Activated naive CD8-positive, alpha-beta T cell (primary cell): ENCODE data around the gene GHRHR.

ENCODE experiments used
- H3K27ac Mint-ChIP-seq: one replicate; pipeline ENCODE4 v1.8.0; 2021; ENCODE audit warnings: mixed read lengths
- H3K27me3 Mint-ChIP-seq: one replicate; pipeline ENCODE4 v1.8.0; 2021; ENCODE audit warnings: mixed read lengths
- H3K36me3 Mint-ChIP-seq: one replicate; pipeline ENCODE4 v1.8.0; 2021; ENCODE audit warnings: mixed read lengths
- H3K4me1 Mint-ChIP-seq: one replicate; pipeline ENCODE4 v1.8.0; 2021; ENCODE audit warnings: low read depth, mixed read lengths
- H3K4me3 Mint-ChIP-seq: one replicate; pipeline ENCODE4 v1.8.0; 2021; ENCODE audit warnings: mild to moderate bottlenecking, mixed read lengths
- H3K9me3 Mint-ChIP-seq: one replicate; pipeline ENCODE4 v1.8.0; 2021; ENCODE audit warnings: low read depth, mixed read lengths

Gene GHRHR

DNA sequence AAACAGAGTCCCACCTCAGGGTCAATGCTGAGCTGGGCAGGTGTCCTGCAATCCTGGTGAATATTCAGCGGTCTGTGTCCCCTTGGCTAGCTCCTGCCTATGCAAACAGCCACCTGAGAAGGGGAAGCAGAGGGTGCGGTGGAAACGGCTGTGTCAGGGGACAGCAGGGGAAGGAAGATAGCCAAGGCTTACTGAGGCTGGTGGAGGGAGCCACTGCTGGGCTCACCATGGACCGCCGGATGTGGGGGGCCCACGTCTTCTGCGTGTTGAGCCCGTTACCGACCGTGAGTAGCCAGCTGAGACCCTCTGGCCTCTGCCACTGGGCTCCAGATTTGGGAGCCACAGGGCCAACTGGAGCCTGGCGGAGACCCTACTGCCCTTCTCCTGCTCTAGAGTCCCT lies at the start of gene GHRHR:
Gene GHRHR (plus strand): TSS at position 112 of the 400 bp plus-strand sequence. CDS start 116 bp downstream, at position 228.
- Mint-ChIP-seq H3K9me3 (no peaks in the 10 kb centered on the region), H3K4me1 (no peaks in the 10 kb centered on the region), H3K36me3 (no peaks in the 10 kb centered on the region), H3K4me3 (no peak within 1 kb of the TSS), H3K27me3 (peaks cover 7% of the 10 kb centered on the region), H3K27ac (no peak within 1 kb of the TSS)

DNA sequence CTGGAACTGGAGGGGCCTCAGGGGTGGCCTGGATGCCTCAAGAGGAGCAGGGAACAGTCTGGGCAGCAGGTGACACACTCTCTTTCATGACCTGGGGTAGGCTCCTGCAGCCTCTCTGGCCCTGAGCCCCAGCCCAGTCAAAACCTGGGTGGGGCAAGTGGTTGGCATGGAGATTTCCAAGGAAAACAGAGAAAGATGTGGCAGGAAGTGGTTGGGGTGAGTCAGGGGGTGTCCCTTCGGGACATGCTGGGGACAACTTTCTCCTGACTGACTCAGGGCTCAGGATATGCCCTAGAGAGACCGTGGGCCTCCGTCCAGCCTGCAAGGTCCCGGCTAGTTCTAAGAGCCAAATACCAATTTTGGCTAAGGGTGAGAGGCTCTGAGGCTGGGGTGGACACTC lies 49.2 kb upstream of the GHRHR start:
- no peaks in the 10 kb centered on the region for H3K27me3 Mint-ChIP-seq
- H3K9me3 Mint-ChIP-seq, result no peaks in the 10 kb centered on the region
- H3K27ac Mint-ChIP-seq, result no peak overlapping the region
- no peak overlapping the region for H3K4me3 Mint-ChIP-seq
- H3K36me3 Mint-ChIP-seq, result no peaks in the 10 kb centered on the region
- no peaks in the 10 kb centered on the region for H3K4me1 Mint-ChIP-seq

GRCh38 chr7:30915005-30915601 lies 48.6 kb upstream of the GHRHR start:
- H3K4me3 Mint-ChIP-seq, result no peak overlapping the region
- no peak overlapping the region for H3K27ac Mint-ChIP-seq
- H3K27me3 Mint-ChIP-seq, result no peaks in the 10 kb centered on the region
- no peaks in the 10 kb centered on the region for H3K36me3 Mint-ChIP-seq
- H3K4me1 Mint-ChIP-seq, result no peaks in the 10 kb centered on the region
- no peaks in the 10 kb centered on the region for H3K9me3 Mint-ChIP-seq

DNA sequence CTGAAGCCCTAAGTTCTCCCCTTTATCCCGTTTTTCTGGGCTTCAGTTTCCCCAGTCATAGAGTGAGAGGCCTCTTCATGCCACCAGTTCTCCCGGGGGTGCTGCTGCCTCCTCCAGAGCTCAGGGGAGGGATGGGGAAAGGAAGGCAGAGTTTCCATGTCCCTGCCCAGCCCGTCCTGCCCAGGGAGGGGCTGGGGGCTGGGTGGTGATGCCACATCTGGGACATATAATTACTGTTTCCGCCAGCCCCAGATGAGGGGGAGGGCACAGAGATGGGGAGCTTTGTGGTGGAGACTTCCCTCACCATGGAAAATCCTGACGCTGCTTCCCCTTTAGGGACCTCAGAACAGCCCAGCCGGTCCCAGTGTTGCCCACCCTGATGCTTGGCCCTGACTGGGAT lies 48.0 kb upstream of the GHRHR start:
- Mint-ChIP-seq H3K4me3 (no peak overlapping the region), H3K27ac (no peak overlapping the region), H3K36me3 (no peaks in the 10 kb centered on the region), H3K9me3 (no peaks in the 10 kb centered on the region), H3K27me3 (no peaks in the 10 kb centered on the region), H3K4me1 (no peaks in the 10 kb centered on the region)

- Mint-ChIP-seq H3K4me3 (no peak overlapping the region), H3K27me3 (no peaks in the 10 kb centered on the region), H3K36me3 (no peaks in the 10 kb centered on the region), H3K27ac (no peak overlapping the region), H3K9me3 (no peaks in the 10 kb centered on the region), H3K4me1 (no peaks in the 10 kb centered on the region)
Measured at GRCh38 chr7:30916255-30916654, 47.5 kb upstream of the GHRHR start.

GRCh38 chr7:30916767-30917166 lies 47.0 kb upstream of the GHRHR start:
- H3K27ac Mint-ChIP-seq, result no peak overlapping the region
- H3K36me3 Mint-ChIP-seq, result no peaks in the 10 kb centered on the region
- H3K9me3 Mint-ChIP-seq, result no peaks in the 10 kb centered on the region
- H3K27me3 Mint-ChIP-seq, result no peaks in the 10 kb centered on the region
- no peaks in the 10 kb centered on the region for H3K4me1 Mint-ChIP-seq
- no peak overlapping the region for H3K4me3 Mint-ChIP-seq

- H3K4me1 Mint-ChIP-seq, result no peaks in the 10 kb centered on the region
- no peak overlapping the region for H3K27ac Mint-ChIP-seq
- H3K27me3 Mint-ChIP-seq, result no peaks in the 10 kb centered on the region
- no peaks in the 10 kb centered on the region for H3K36me3 Mint-ChIP-seq
- H3K9me3 Mint-ChIP-seq, result no peaks in the 10 kb centered on the region
- H3K4me3 Mint-ChIP-seq, result no peak overlapping the region
Measured at GRCh38 chr7:30917216-30917893, 46.4 kb upstream of the GHRHR start.

DNA sequence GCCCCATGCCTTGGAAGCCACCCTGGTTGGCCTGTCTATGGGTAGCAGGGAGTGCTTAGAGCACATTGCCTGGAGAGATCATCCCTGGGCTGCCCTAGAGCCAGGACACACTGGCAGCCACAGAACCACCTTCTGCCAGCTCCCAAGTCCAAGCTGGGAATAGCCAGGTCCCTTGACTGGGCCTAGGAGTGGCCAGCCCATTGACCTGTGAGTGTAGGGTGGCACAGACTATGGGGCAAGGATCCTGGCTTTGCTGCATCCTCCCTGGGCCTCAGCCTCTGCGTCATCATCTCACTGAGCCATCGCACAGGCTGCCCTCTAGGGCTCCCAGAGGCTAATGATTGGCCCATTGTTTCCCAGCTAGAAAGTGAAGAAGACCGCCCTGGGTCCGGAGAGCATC lies 45.1 kb upstream of the GHRHR start:
- Mint-ChIP-seq H3K27ac (no peak overlapping the region), H3K4me3 (no peak overlapping the region), H3K27me3 (no peaks in the 10 kb centered on the region), H3K36me3 (no peaks in the 10 kb centered on the region), H3K9me3 (no peaks in the 10 kb centered on the region), H3K4me1 (no peaks in the 10 kb centered on the region)

- Mint-ChIP-seq H3K4me3 (no peak overlapping the region), H3K36me3 (no peaks in the 10 kb centered on the region), H3K27ac (no peak overlapping the region)
Measured at GRCh38 chr7:30920021-30920583, 43.7 kb upstream of the GHRHR start.

GRCh38 chr7:30920584-30921539 lies 42.9 kb upstream of the GHRHR start:
- Mint-ChIP-seq H3K36me3 (no peaks in the 10 kb centered on the region), H3K4me3 (no peak overlapping the region), H3K9me3 (no peaks in the 10 kb centered on the region), H3K27ac (no peak overlapping the region), H3K27me3 (no peaks in the 10 kb centered on the region), H3K4me1 (no peaks in the 10 kb centered on the region)

More at GRCh38 chr7:30920021-30920583, 43.7 kb upstream of the GHRHR start:
- Mint-ChIP-seq H3K9me3 (no peaks in the 10 kb centered on the region), H3K4me1 (no peaks in the 10 kb centered on the region), H3K27me3 (no peaks in the 10 kb centered on the region)

DNA sequence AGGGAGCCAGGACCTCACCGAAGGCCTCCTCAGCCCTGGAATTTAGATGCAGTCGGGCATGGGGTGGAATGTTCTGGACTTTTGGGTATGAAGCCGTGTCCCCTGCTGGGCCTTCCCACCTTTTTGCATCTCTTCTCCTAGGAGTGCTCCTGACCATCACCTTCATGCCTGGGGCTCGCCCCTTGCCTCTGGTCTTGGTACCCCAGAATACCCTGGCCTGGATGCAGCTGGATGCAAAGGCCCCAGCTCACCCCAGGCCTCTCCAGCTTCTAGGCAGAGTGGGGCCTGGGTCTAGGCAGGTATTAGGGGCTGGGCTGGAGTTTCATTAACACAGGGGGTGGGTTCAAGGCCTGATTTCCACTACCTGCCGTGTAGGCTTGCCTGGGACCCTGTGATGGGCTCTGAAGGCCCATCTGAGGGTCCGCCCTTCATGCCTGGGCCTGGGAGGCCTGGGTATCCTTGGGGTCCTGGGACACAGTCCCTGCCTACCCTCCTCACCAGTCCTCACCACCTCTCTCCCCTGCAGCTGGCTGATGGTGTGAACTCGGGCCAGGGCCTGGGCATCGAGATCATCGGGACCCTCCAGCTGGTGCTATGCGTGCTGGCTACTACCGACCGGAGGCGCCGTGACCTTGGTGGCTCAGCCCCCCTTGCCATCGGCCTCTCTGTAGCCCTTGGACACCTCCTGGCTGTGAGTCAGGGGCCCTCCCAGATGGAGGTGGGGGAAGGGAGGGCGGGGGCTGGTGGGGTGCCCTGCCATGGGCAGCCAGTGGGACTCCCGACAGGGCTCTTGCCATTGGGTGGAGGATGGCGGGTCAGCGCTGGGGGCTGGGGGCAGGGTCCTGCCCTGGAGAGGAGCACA lies 42.0 kb upstream of the GHRHR start:
- Mint-ChIP-seq H3K4me3 (no peak overlapping the region), H3K27me3 (no peaks in the 10 kb centered on the region), H3K9me3 (no peaks in the 10 kb centered on the region), H3K4me1 (no peaks in the 10 kb centered on the region), H3K36me3 (no peaks in the 10 kb centered on the region), H3K27ac (no peak overlapping the region)

GRCh38 chr7:30922596-30922995 lies 41.2 kb upstream of the GHRHR start:
- H3K27me3 Mint-ChIP-seq, result no peaks in the 10 kb centered on the region

GRCh38 chr7:30923009-30923773 lies 40.6 kb upstream of the GHRHR start:
- Mint-ChIP-seq H3K36me3 (no peaks in the 10 kb centered on the region), H3K27me3 (no peaks in the 10 kb centered on the region), H3K4me1 (no peaks in the 10 kb centered on the region)

More at GRCh38 chr7:30922596-30922995, 41.2 kb upstream of the GHRHR start:
- Mint-ChIP-seq H3K9me3 (no peaks in the 10 kb centered on the region), H3K27ac (no peak overlapping the region), H3K4me3 (no peak overlapping the region), H3K36me3 (no peaks in the 10 kb centered on the region), H3K4me1 (no peaks in the 10 kb centered on the region)

More at GRCh38 chr7:30923009-30923773, 40.6 kb upstream of the GHRHR start:
- Mint-ChIP-seq H3K4me3 (no peak overlapping the region), H3K27ac (no peak overlapping the region), H3K9me3 (no peaks in the 10 kb centered on the region)
